ENCODE measurements around the gene NXPH4.

GRCh38 chr12:57170927-57171326 lies 45.7 kb upstream of the NXPH4 start:
- TF ChIP-seq, protein P1, sequence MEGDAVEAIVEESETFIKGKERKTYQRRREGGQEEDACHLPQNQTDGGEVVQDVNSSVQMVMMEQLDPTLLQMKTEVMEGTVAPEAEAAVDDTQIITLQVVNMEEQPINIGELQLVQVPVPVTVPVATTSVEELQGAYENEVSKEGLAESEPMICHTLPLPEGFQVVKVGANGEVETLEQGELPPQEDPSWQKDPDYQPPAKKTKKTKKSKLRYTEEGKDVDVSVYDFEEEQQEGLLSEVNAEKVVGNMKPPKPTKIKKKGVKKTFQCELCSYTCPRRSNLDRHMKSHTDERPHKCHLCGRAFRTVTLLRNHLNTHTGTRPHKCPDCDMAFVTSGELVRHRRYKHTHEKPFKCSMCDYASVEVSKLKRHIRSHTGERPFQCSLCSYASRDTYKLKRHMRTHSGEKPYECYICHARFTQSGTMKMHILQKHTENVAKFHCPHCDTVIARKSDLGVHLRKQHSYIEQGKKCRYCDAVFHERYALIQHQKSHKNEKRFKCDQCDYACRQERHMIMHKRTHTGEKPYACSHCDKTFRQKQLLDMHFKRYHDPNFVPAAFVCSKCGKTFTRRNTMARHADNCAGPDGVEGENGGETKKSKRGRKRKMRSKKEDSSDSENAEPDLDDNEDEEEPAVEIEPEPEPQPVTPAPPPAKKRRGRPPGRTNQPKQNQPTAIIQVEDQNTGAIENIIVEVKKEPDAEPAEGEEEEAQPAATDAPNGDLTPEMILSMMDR (conservative IDR thresholded peaks at IDR 0.05; ENCODE audit: low read length), result no peak
- no peak for TF ChIP-seq EZH2phosphoT487 (IDR thresholded peaks at IDR 0.05; ENCODE audit: borderline replicate concordance)
